GM12873 (cell line): ENCODE measurements around the gene CALHM2.

ENCODE experiments used
- CTCF ChIP-seq: IDR thresholded peaks from 2 replicates; pipeline ENCODE4 v1.5.1; 2012; ENCODE audit warnings: low read depth, mild to moderate bottlenecking, moderate library complexity, low read length, control low read depth; ENCODE audit not compliant: insufficient read depth; ENCODE audit errors: missing control alignments

Gene CALHM2

GRCh38 chr10:103459615-103460014 lies 7.4 kb upstream of the CALHM2 start:
- no peak for TF ChIP-seq CTCF

- TF ChIP-seq CTCF: no peak
Measured at GRCh38 chr10:103458720-103459119, 6.5 kb upstream of the CALHM2 start, which contains the start of gene CALHM1. Gene CALHM1 (minus strand): TSS chr10:103458900. CDS start chr10:103458751, 149 bp downstream.

- TF ChIP-seq CTCF: no peak
Measured at GRCh38 chr10:103457896-103458583, 5.9 kb upstream of the CALHM2 start.

GRCh38 chr10:103457176-103457712 lies 5.1 kb upstream of the CALHM2 start:
- no peak for TF ChIP-seq CTCF

GRCh38 chr10:103456074-103456660 lies 4.0 kb upstream of the CALHM2 start:
- no peak for TF ChIP-seq CTCF

- no peak for TF ChIP-seq CTCF
Measured at GRCh38 chr10:103455235-103455634, 3.1 kb upstream of the CALHM2 start.

- no peak for TF ChIP-seq CTCF
Measured at GRCh38 chr10:103454026-103454425, 1.9 kb upstream of the CALHM2 start.
